DOHH2 (cell line): Measurements from ENCODE around the gene PPP1R2C.

Experiments used
- CTCF ChIP-seq: fragments of 200-600 bp; sonication (generic); IDR thresholded peaks from one replicate; pipeline ENCODE4 v1.5.1; 2014; ENCODE audit warnings: antibody characterized with exemption, mild to moderate bottlenecking, low read depth, low read length; ENCODE audit not compliant: poor library complexity, severe bottlenecking
- EZH2phosphoT487 ChIP-seq: fragments of 200-600 bp; sonication (generic); IDR thresholded peaks from 2 replicates; pipeline ENCODE4 v1.6.1; 2017; ENCODE audit warnings: borderline replicate concordance, mild to moderate bottlenecking, antibody characterized with exemption, low read length, moderate library complexity, mixed read lengths

DNA sequence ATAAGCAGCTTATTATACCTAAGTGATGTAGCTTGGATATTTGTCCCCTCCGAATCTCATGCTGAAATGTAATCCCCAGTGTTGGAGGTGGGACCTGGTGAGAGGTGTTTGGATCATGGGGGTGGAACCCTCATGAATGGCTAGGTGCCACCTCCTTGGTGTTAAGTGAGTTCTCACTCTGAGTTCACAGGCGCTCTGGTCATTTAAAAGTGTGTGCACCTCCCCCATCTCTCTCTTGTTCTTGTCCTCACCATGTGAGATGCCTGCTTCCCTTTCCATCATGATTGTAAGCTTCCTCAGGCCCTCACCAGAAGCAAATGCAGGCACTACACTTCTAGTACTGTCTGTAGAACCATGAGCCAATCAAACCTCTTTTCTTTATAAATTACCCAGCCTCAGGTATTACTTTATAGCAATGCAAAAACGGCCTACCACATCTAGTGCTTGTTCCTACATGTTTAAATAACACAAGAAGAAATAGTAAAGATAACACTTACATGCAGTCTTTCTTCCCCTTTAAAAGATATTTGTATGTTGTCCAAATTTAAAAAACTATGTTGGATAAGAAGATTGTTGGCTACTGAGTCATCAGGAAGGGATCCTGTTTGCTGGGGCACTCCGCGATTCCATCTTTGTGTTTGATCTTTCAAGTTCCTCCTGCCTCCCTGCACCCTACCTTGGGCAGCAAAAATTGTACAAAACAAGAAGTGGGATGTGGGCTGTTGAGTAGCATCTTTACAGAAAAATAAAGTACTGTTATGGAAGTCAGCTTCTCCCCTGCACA lies 29.7 kb downstream of the PPP1R2C start:
- TF ChIP-seq CTCF (no peak), EZH2phosphoT487 (no peak)
